RWPE1 (cell line): ENCODE data around the gene C1orf198.
A peak's percentile ranks its signal among the peaks of the same experiment; 100 is the strongest.

Source experiments
- CTCF ChIA-PET: fragments of 350-600 bp; sonication (Branson Sonifier 250); formaldehyde crosslinking; extraction: SDS; loops from one replicate; lab custom pipeline; 2021; lab: Yijun Ruan, JAX
- POLR2A ChIA-PET: fragments of 400-600 bp; formaldehyde crosslinking; extraction: SDS; loops from one replicate; lab custom pipeline; 2020; ENCODE audit warnings: antibody characterized with exemption; ENCODE audit not compliant: low non-redundant PET; lab: Yijun Ruan, JAX
- DNase-seq: peaks from one replicate; pipeline ENCODE4 v3.0.0; 2012; ENCODE audit warnings: low spot score
- H3K27ac ChIP-seq: fragments of 450-650 bp; 2 replicates; pipeline ENCODE4 v1.5.1; 2017
- CTCF ChIP-seq: fragments of 450-650 bp; conservative IDR thresholded peaks from 2 replicates; pipeline ENCODE4 v1.5.1; 2017; ENCODE audit warnings: low read depth, mild to moderate bottlenecking

C1orf198 gene

GRCh38 chr1:230867903-230868735, at the start of gene C1orf198:
TSS of gene C1orf198 (minus strand) at chr1:230868521. CDS start at chr1:230868512, 9 bp downstream.
- peak; percentile 74 for DNase-seq
- peak within 1 kb of the TSS; percentile 26; the same call in 1 of the 2 replicates for H3K27ac ChIP-seq
- POLR2A ChIA-PET = no interaction called here
- TF ChIP-seq CTCF = no peak
- CTCF ChIA-PET = interaction anchor here (0.6 kb wide), 1 partner anchor 67 kb away, joined by 3 read pairs; no protein-coding TSS in a partner anchor

GRCh38 chr1:230917284-230918135, 49.2 kb upstream of the C1orf198 start:
- DNase-seq = peak; percentile 39
- TF ChIP-seq CTCF = peak; percentile 66
- CTCF ChIA-PET = interaction anchor here (0.6 to 1.8 kb wide), 4 partner anchors 11 to 300 kb away, joined by 3 to 8 read pairs (median 4); no protein-coding TSS in a partner anchor
- POLR2A ChIA-PET = no interaction called here
- H3K27ac ChIP-seq = no peak overlapping the region

- no peak overlapping the region for H3K27ac ChIP-seq
- ChIA-PET CTCF (interaction anchor here (0.6 to 1.8 kb wide), 8 partner anchors 9 to 459 kb away, joined by 3 to 8 read pairs (median 4); no protein-coding TSS in a partner anchor), POLR2A (no interaction called here)
- no peak for DNase-seq
- TF ChIP-seq CTCF = no peak
Measured at GRCh38 chr1:230916587-230917283, 48.4 kb upstream of the C1orf198 start.

- ChIA-PET CTCF (interaction anchor here (1.8 kb wide), 1 partner anchor 302 kb away, joined by 8 read pairs; no protein-coding TSS in a partner anchor), POLR2A (no interaction called here)
- no peak overlapping the region for H3K27ac ChIP-seq
- DNase-seq = no peak
- TF ChIP-seq CTCF = no peak
Measured at GRCh38 chr1:230915078-230915477, 46.8 kb upstream of the C1orf198 start.

GRCh38 chr1:230913496-230913895, 45.2 kb upstream of the C1orf198 start:
- CTCF ChIA-PET = interaction anchor here (0.6 kb wide), 1 partner anchor 91 kb away, joined by 4 read pairs; no protein-coding TSS in a partner anchor
- POLR2A ChIA-PET = no interaction called here
- no peak for DNase-seq
- H3K27ac ChIP-seq = no peak overlapping the region
- no peak for TF ChIP-seq CTCF
